HCT116 (cell line): ENCODE data around the gene SERPING1. TPM values are rescaled to one million over a fixed set of nuclear protein-coding genes. Genes with fewer than 3 reads are reported as not detected.

Experiments
- ATAC-seq: fragments of 200-7000 bp; cut with Tn5 transposase; 2 replicates; pipeline ENCODE4 v1.9.1; 2020; ENCODE audit warnings: mild to moderate bottlenecking, moderate library complexity
- BruUV-seq: library from RNA; stranded (reverse); fragments of 400-500 nt; replicated peaks from 2 replicates; lab custom pipeline; 2021; lab: Mats Ljungman, UMichigan
- CTCF ChIA-PET: fragments of 300-600 bp; sonication (Branson Sonifier 250); formaldehyde crosslinking; loops from one replicate; lab custom pipeline; 2021; ENCODE audit warnings: antibody characterized with exemption; lab: Charles Lee
- POLR2A ChIA-PET: fragments of 300-600, 350-600 bp; sonication (Branson Sonifier 250); formaldehyde crosslinking; loops from one replicate; lab custom pipeline; 2021; ENCODE audit warnings: antibody characterized with exemption; lab: Charles Lee
- RAD21 ChIA-PET, 2 experiments: fragments of 300-600 bp; sonication (Branson Sonifier 250); formaldehyde crosslinking; loops; one replicate each; lab custom pipeline; 2023; ENCODE audit warnings: low total read pairs in 2 of 2; ENCODE audit not compliant: uncharacterized antibody in 2 of 2, unreplicated experiment in 2 of 2, low non-redundant PET in 1 of 2; lab: Charles Lee
- DNase-seq: peaks from one replicate; pipeline ENCODE4 v3.0.0-alpha.2; 2010; ENCODE audit warnings: low read depth, low spot score
- H2AFZ ChIP-seq: fragments of 200-600 bp; shearing (Covaris generic), sonication (generic); 2 replicates; pipeline ENCODE4 v1.6.1; 2017; ENCODE audit warnings: low read depth, mixed run types, mixed read lengths, antibody characterized with exemption, low read length; ENCODE audit not compliant: poor library complexity, severe bottlenecking
- H3K27ac ChIP-seq: 2 replicates; pipeline ENCODE4 v1.5.1; 2012; ENCODE audit warnings: low read depth, low read length
- H3K27me3 ChIP-seq: fragments of 200-600 bp; sonication (generic); 2 replicates; pipeline ENCODE4 v1.6.1; 2016; ENCODE audit warnings: mixed run types, low read length, mixed read lengths; ENCODE audit not compliant: insufficient read depth
- H3K36me3 ChIP-seq, 2 experiments: fragments of 200-500 bp in 1 of 2; fragments of 200-600 bp in 1 of 2; sonication (Bioruptor generic) in 1 of 2; sonication (generic) in 1 of 2; 2 replicates each; pipeline versions ENCODE4 v1.5.1 to v1.6.1; 2014 to 2016; ENCODE audit warnings: low read length in 2 of 2, inconsistent platforms in 1 of 2, mixed read lengths in 1 of 2, mixed run types in 1 of 2; ENCODE audit not compliant: insufficient read depth in 2 of 2, control insufficient read depth in 1 of 2
- H3K4me1 ChIP-seq, 2 experiments: fragments of 200-600 bp in 1 of 2; sonication (generic) in 1 of 2; 2 replicates each; pipeline versions ENCODE4 v1.5.1 to v1.6.1; 2012 to 2017; ENCODE audit warnings: low read length in 2 of 2, inconsistent platforms in 1 of 2, mild to moderate bottlenecking in 1 of 2, mixed read lengths in 1 of 2, mixed run types in 1 of 2, moderate library complexity in 1 of 2; ENCODE audit not compliant: insufficient read depth in 2 of 2, control insufficient read depth in 1 of 2
- H3K4me2 ChIP-seq: fragments of 200-600 bp; sonication (generic); 2 replicates; pipeline ENCODE4 v1.6.1; 2017; ENCODE audit warnings: mixed run types, low read length, mixed read lengths
- H3K4me3 ChIP-seq, 2 experiments: fragments of 200-600 bp in 1 of 2; sonication (generic) in 1 of 2; replicated peaks in 1 of 2; 2 replicates each; pipeline ENCODE4 v1.5.1; 2011 to 2016; ENCODE audit warnings: low read length in 2 of 2, control low read depth in 1 of 2, low read depth in 1 of 2, mild to moderate bottlenecking in 1 of 2, mixed read lengths in 1 of 2, mixed run types in 1 of 2
- H3K79me2 ChIP-seq: fragments of 200-600 bp; sonication (generic); 2 replicates; pipeline ENCODE4 v1.6.1; 2017; ENCODE audit warnings: mild to moderate bottlenecking, mixed run types, low read length, moderate library complexity, mixed read lengths; ENCODE audit not compliant: insufficient read depth
- H3K9ac ChIP-seq: fragments of 200-600 bp; sonication (generic); 2 replicates; pipeline ENCODE4 v1.6.1; 2016; ENCODE audit warnings: low read length, mixed read lengths
- H3K9me2 ChIP-seq: fragments of 200-600 bp; sonication (generic), shearing (Covaris generic); 2 replicates; pipeline ENCODE4 v1.6.1; 2017; ENCODE audit warnings: mixed run types, mild to moderate bottlenecking, moderate library complexity; ENCODE audit not compliant: insufficient read depth
- H3K9me3 ChIP-seq, 2 experiments: fragments of 200-500 bp in 1 of 2; fragments of 200-600 bp in 1 of 2; sonication (Bioruptor generic) in 1 of 2; sonication (generic) in 1 of 2; 2 replicates each; pipeline ENCODE4 v1.6.1; 2014 to 2017; ENCODE audit warnings: low read length in 2 of 2, mixed read lengths in 2 of 2, inconsistent platforms in 1 of 2, low read depth in 1 of 2, mild to moderate bottlenecking in 1 of 2, mixed run types in 1 of 2, moderate library complexity in 1 of 2; ENCODE audit not compliant: control insufficient read depth in 1 of 2, insufficient read depth in 1 of 2
- H4K20me1 ChIP-seq: fragments of 200-600 bp; sonication (generic), shearing (Covaris generic); 2 replicates; pipeline ENCODE4 v1.6.1; 2017; ENCODE audit warnings: mixed run types, mild to moderate bottlenecking, moderate library complexity; ENCODE audit not compliant: insufficient read depth
- CEBPB ChIP-seq: IDR thresholded peaks from 2 replicates; pipeline ENCODE4 v1.6.1; 2012; ENCODE audit warnings: low read depth
- EGR1 ChIP-seq: IDR thresholded peaks from 2 replicates; pipeline ENCODE4 v1.6.1; 2012; ENCODE audit warnings: low read depth
- ELF1 ChIP-seq: IDR thresholded peaks from 2 replicates; pipeline ENCODE4 v1.6.1; 2012; ENCODE audit warnings: low read depth, borderline replicate concordance
- EZH2 ChIP-seq: fragments of 200-600 bp; sonication (generic); IDR thresholded peaks from 2 replicates; pipeline ENCODE4 v1.6.1; 2017; ENCODE audit warnings: antibody characterized with exemption, mixed run types
- EZH2phosphoT487 ChIP-seq: fragments of 200-600 bp; IDR thresholded peaks from 2 replicates; pipeline ENCODE4 v1.6.1; 2018; ENCODE audit warnings: antibody characterized with exemption, borderline replicate concordance
- JUND ChIP-seq: IDR thresholded peaks from 2 replicates; pipeline ENCODE4 v1.6.1; 2012
- POLR2A ChIP-seq: IDR thresholded peaks from 2 replicates; pipeline ENCODE4 v1.7.0; 2011; ENCODE audit warnings: borderline replicate concordance; ENCODE audit not compliant: insufficient read depth, insufficient read length; ENCODE audit errors: extremely low read depth
- RAD21 ChIP-seq: IDR thresholded peaks from 2 replicates; pipeline ENCODE4 v1.6.1; 2012; ENCODE audit warnings: low read depth, mild to moderate bottlenecking
- REST ChIP-seq: IDR thresholded peaks from 2 replicates; pipeline ENCODE4 v1.6.1; 2012; ENCODE audit warnings: low read depth
- SIN3A ChIP-seq: IDR thresholded peaks from 2 replicates; pipeline ENCODE4 v1.6.1; 2012; ENCODE audit warnings: low read depth
- SP1 ChIP-seq: IDR thresholded peaks from 2 replicates; pipeline ENCODE4 v1.6.1; 2012; ENCODE audit warnings: low read depth
- SRF ChIP-seq: IDR thresholded peaks from 2 replicates; pipeline ENCODE4 v1.6.1; 2012; ENCODE audit warnings: low read depth
- TCF7L2 ChIP-seq: IDR thresholded peaks from 2 replicates; pipeline ENCODE4 v1.7.0; 2011; ENCODE audit warnings: borderline replicate concordance, inconsistent platforms; ENCODE audit not compliant: insufficient read depth, insufficient read length; ENCODE audit errors: extremely low read depth
- YY1 ChIP-seq: IDR thresholded peaks from 2 replicates; pipeline ENCODE4 v1.6.1; 2011; ENCODE audit warnings: low read length, low read depth, moderate library complexity, mild to moderate bottlenecking; ENCODE audit not compliant: insufficient replicate concordance; ENCODE audit errors: extremely low read depth
- ZBTB33 ChIP-seq: IDR thresholded peaks from 2 replicates; pipeline ENCODE4 v1.6.1; 2011; ENCODE audit warnings: mild to moderate bottlenecking, low read length, moderate library complexity; ENCODE audit not compliant: insufficient replicate concordance; ENCODE audit errors: extremely low read depth
- ZNF274 ChIP-seq: fragments of 200-500 bp; sonication (Bioruptor generic); IDR thresholded peaks from 2 replicates; pipeline ENCODE4 v1.6.1; 2014; ENCODE audit warnings: mild to moderate bottlenecking, low read depth, low read length, inconsistent platforms
- intact Hi-C: fragments of 100-400 bp; cut with micrococcal nuclease; formaldehyde crosslinking; loops from 2 replicates; pipeline ENCODE4 v1.10.0; 2022
- total RNA-seq: library from RNA; stranded (reverse); gene quantifications from one replicate; pipeline ENCODE4 v1.2.1, GENCODE V29; 2021; ENCODE audit not compliant: unreplicated experiment
- TF ChIP-seq, protein P1 (sequence below), 3 experiments: fragments of 200-600 bp in 1 of 3; sonication (generic) in 1 of 3; IDR thresholded peaks in 2 of 3; conservative IDR thresholded peaks in 1 of 3; 2 replicates each; pipeline ENCODE4 v1.5.1; 2012 to 2017; ENCODE audit warnings: low read depth in 2 of 3, low read length in 2 of 3, antibody characterized with exemption in 1 of 3, borderline replicate concordance in 1 of 3, control low read depth in 1 of 3, mild to moderate bottlenecking in 1 of 3, mixed read lengths in 1 of 3, mixed run types in 1 of 3, moderate library complexity in 1 of 3; ENCODE audit not compliant: insufficient read depth in 1 of 3
- TF ChIP-seq, protein P2 (sequence below): IDR thresholded peaks from 2 replicates; pipeline ENCODE4 v1.6.1; 2012

Gene SERPING1
- total RNA-seq, 1 experiment from 2014 or later: 3.4 TPM

GRCh38 chr11:57658023-57658361 lies 60.5 kb downstream of the SERPING1 start (continued):
- no peak for TF ChIP-seq JUND

DNA sequence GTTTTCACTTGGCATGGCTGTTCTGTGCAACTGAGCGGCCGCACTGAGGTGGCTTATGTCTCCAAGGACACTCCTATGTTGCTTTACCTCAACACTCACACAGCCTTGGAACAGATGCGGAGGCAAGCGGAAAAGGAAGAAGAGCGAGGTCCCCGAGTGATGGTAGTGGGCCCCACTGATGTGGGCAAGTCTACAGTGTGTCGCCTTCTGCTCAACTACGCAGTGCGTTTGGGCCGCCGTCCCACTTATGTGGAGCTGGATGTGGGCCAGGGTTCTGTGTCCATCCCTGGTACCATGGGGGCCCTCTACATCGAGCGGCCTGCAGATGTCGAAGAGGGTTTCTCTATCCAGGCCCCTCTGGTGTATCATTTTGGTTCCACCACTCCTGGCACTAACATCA lies 62.2 kb downstream of the SERPING1 start:
- ChIA-PET RAD21 (no interaction called here), POLR2A (no interaction called here), CTCF (no interaction called here)
- no peaks in the 10 kb centered on the region for H3K9me3 ChIP-seq
- no peaks in the 10 kb centered on the region for H3K27me3 ChIP-seq
- no peak overlapping the region for H2AFZ ChIP-seq
- H3K79me2 ChIP-seq: peaks cover 31% of the 10 kb centered on the region
- no peak overlapping the region for H3K27ac ChIP-seq
- DNase-seq (no peak), ATAC-seq (no peak)
- intact Hi-C loops: loop anchor here (5.0 to 10.0 kb wide), 2 partner anchors 628 to 1895 kb away; no protein-coding TSS in a partner anchor
- H3K4me3 ChIP-seq: no peak overlapping the region
- no peak overlapping the region for H3K4me2 ChIP-seq
- no peaks in the 10 kb centered on the region for H3K9me2 ChIP-seq
- H3K9ac ChIP-seq: no peak overlapping the region
- no TSS peak for BruUV-seq
- H3K36me3 ChIP-seq: peaks cover 11 to 18% of the 10 kb centered on the region in 2 experiments; a peak in 3 of 4 replicates
- no peak for TF ChIP-seq POLR2A
- TF ChIP-seq SIN3A: no peak
- no peak for TF ChIP-seq EZH2
- TF ChIP-seq, protein P1, sequence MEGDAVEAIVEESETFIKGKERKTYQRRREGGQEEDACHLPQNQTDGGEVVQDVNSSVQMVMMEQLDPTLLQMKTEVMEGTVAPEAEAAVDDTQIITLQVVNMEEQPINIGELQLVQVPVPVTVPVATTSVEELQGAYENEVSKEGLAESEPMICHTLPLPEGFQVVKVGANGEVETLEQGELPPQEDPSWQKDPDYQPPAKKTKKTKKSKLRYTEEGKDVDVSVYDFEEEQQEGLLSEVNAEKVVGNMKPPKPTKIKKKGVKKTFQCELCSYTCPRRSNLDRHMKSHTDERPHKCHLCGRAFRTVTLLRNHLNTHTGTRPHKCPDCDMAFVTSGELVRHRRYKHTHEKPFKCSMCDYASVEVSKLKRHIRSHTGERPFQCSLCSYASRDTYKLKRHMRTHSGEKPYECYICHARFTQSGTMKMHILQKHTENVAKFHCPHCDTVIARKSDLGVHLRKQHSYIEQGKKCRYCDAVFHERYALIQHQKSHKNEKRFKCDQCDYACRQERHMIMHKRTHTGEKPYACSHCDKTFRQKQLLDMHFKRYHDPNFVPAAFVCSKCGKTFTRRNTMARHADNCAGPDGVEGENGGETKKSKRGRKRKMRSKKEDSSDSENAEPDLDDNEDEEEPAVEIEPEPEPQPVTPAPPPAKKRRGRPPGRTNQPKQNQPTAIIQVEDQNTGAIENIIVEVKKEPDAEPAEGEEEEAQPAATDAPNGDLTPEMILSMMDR (IDR thresholded peaks at IDR 0.05 in 2 of 3, conservative IDR thresholded peaks at IDR 0.05 in 1 of 3; ENCODE audit: borderline replicate concordance in 1 of 3, insufficient read depth in 1 of 3, low read depth in 2 of 3, low read length in 2 of 3): no peak
- no peak for TF ChIP-seq EZH2phosphoT487
- no peak for TF ChIP-seq CEBPB
- no peak for TF ChIP-seq SRF
- no peak for TF ChIP-seq REST
- TF ChIP-seq ZBTB33: no peak
- TF ChIP-seq SP1: no peak
- no peak for TF ChIP-seq RAD21
- TF ChIP-seq ELF1: no peak
- no peak for TF ChIP-seq JUND
- TF ChIP-seq TCF7L2: no peak
- TF ChIP-seq YY1: no peak
- TF ChIP-seq ZNF274: no peak
- TF ChIP-seq, protein P2, sequence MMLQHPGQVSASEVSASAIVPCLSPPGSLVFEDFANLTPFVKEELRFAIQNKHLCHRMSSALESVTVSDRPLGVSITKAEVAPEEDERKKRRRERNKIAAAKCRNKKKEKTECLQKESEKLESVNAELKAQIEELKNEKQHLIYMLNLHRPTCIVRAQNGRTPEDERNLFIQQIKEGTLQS: no peak
- no peak for TF ChIP-seq EGR1
- H4K20me1 ChIP-seq: no peaks in the 10 kb centered on the region
- peaks cover 7 to 11% of the 10 kb centered on the region in 2 experiments; a peak in 3 of 4 replicates for H3K4me1 ChIP-seq
